ENCODE results near the gene SPO11.
"Not testable (repeated sequence)": the region's sequence is repeated elsewhere in the genome, so short reads cannot be mapped to it uniquely, and the experiment has no call there.

Gene SPO11

GRCh38 chr20:57347393-57347792 is 17.8 kb downstream of the SPO11 start:
- TF ChIP-seq MYC (IDR thresholded peaks at IDR 0.05; ENCODE audit: low read depth, low read length): no peak
- TF ChIP-seq MAX (IDR thresholded peaks at IDR 0.05; ENCODE audit: low read depth, low read length): no peak
- TF ChIP-seq POLR2A (IDR thresholded peaks at IDR 0.05; ENCODE audit: extremely low read depth, insufficient read length): no peak
- TF ChIP-seq CTCF (IDR thresholded peaks at IDR 0.05; ENCODE audit: low read depth, low read length): no peak
- DNase-seq (ENCODE audit: low read depth): no peak
- H3K4me3 ChIP-seq (ENCODE audit: low read depth, low read length): no peak overlapping the region

- not testable (repeated sequence) for DNase-seq (ENCODE audit: low read depth); H3K4me3 ChIP-seq (ENCODE audit: low read depth, low read length)
These were observed 18.8 kb downstream of the SPO11 start for GRCh38 chr20:57348200-57348921.

- not testable (repeated sequence) for DNase-seq (ENCODE audit: low read depth); H3K4me3 ChIP-seq (ENCODE audit: low read depth, low read length)
These were observed 19.4 kb downstream of the SPO11 start for GRCh38 chr20:57348922-57349574.

- TF ChIP-seq POLR2A (IDR thresholded peaks at IDR 0.05; ENCODE audit: extremely low read depth, insufficient read length): no peak
- no peak for TF ChIP-seq CTCF (IDR thresholded peaks at IDR 0.05; ENCODE audit: low read depth, low read length)
- no peak for TF ChIP-seq MYC (IDR thresholded peaks at IDR 0.05; ENCODE audit: low read depth, low read length)
- no peak for TF ChIP-seq MAX (IDR thresholded peaks at IDR 0.05; ENCODE audit: low read depth, low read length)
- no peak overlapping the region for H3K4me3 ChIP-seq (ENCODE audit: low read depth, low read length)
- no peak for DNase-seq (ENCODE audit: low read depth)
These were observed 20.6 kb downstream of the SPO11 start for GRCh38 chr20:57350081-57350710.

GRCh38 chr20:57350726-57351041 is 21.1 kb downstream of the SPO11 start:
- H3K4me3 ChIP-seq (ENCODE audit: low read depth, low read length): peak overlapping the region; percentile 97
- not testable (repeated sequence) for DNase-seq (ENCODE audit: low read depth)

- DNase-seq (ENCODE audit: low read depth): peak; percentile 95
- H3K4me3 ChIP-seq (ENCODE audit: low read depth, low read length): peak within 1 kb of the TSS; percentile 97
- TF ChIP-seq POLR2A (IDR thresholded peaks at IDR 0.05; ENCODE audit: extremely low read depth, insufficient read length) (peak; percentile 73), MAX (IDR thresholded peaks at IDR 0.05; ENCODE audit: low read depth, low read length) (peak; percentile 95), CTCF (IDR thresholded peaks at IDR 0.05; ENCODE audit: low read depth, low read length) (no peak), MYC (IDR thresholded peaks at IDR 0.05; ENCODE audit: low read depth, low read length) (peak; percentile 95)
These were observed 21.6 kb downstream of the SPO11 start, which contains the start of gene RAE1 for GRCh38 chr20:57351042-57351783. RAE1 (plus strand) TSS chr20:57351255; CDS start chr20:57354039, 2,784 bp downstream.

GRCh38 chr20:57352305-57352704 is 22.7 kb downstream of the SPO11 start:
- TF ChIP-seq MYC (IDR thresholded peaks at IDR 0.05; ENCODE audit: low read depth, low read length) (no peak), POLR2A (IDR thresholded peaks at IDR 0.05; ENCODE audit: extremely low read depth, insufficient read length) (no peak), MAX (IDR thresholded peaks at IDR 0.05; ENCODE audit: low read depth, low read length) (no peak)
- H3K4me3 ChIP-seq (ENCODE audit: low read depth, low read length): peak overlapping the region; percentile 97
- DNase-seq (ENCODE audit: low read depth): no peak
